Measurements from ENCODE around the gene CLEC1A.
"Not testable (repeated sequence)": the region's sequence is repeated elsewhere in the genome, so short reads cannot be mapped to it uniquely, and the experiment has no call there.

The CLEC1A gene

GRCh38 chr12:10042167-10042566, 56.6 kb downstream of the CLEC1A start:
- DNase-seq, result no peak

DNA sequence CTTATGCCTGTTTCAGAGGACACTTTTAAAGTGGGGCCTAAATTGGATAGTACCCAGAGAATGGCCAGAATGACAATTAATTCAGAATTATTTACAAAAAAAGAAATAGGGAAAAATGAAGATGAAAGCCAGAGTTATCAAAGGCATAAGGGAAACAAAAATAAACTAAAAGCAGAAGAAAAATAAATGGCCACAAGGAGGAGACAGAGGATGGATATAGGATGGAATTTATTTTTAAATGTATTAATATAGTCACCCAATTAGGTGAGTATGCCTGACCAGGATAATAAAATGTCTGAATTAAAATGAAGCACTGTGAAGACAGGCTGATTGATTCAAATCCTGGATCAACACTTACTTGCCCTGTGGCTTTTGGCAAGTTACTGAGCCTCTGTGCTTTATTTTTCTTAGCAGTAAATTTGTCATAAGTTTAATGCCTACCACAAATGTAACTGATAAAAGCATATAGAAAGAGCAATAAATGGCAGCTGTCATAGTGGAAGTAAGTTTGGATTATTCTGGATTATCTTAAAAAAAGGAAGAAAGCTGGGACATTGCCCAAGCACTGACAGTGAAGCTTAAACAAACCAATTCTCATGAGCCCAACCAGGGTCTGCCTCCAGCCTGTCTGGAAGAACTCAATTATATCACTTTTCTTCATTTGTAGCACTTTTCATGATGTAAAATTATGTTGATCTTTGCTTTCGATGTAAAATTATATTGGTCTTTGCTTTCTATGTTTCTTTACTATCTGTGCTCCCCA, 64.8 kb downstream of the CLEC1A start:
- peak; percentile 6 for DNase-seq

DNA sequence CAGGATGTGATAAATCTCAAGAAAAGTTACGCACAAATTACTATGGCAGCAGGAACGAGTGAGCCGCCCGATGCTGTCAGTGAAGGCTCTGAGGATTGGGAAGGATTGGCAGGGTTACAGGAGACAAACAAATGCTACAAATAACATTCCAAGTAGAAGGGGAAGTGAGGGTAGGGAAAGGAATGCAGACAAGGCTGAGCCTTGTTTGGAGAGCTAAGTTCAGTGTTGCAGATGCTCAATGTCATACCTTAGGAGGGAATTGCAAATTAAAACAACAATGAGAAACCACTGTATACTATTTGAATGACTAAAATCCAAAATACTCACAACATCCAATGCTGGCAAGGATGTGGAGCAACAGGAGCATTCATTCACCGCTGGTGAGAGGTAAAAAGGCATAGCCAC, 67.0 kb downstream of the CLEC1A start:
- peak; percentile 78 for DNase-seq

GRCh38 chr12:10031321-10031720, 67.5 kb downstream of the CLEC1A start:
- DNase-seq, result no peak

- no peak for DNase-seq
These were observed 68.3 kb downstream of the CLEC1A start, which contains the start of gene CLEC9A for GRCh38 chr12:10030446-10030845. TSS of gene CLEC9A (plus strand) at chr12:10030682. CDS start at chr12:10052688, 22,006 bp downstream.

DNA sequence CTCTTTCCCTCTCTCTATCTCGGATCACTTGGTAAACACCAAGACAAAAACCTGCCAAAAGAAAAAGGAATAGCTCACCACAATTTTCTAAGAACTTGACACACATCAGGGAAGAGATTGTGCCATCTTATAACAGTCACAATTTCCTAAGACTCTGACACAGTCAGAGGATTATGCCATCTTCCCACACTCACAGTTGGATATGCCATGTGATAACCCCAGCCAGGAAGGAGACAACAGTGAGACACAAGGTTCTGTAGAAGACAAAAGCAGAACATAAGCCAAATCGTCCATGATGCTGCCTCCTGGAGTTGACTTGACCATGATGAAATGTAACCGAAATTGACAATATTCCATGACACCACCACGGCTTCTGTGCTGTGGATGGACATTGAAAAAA, 71.1 kb downstream of the CLEC1A start:
- peak; percentile 9 for DNase-seq

GRCh38 chr12:10027311-10027710, 71.5 kb downstream of the CLEC1A start:
- DNase-seq, result peak; percentile 7

DNA sequence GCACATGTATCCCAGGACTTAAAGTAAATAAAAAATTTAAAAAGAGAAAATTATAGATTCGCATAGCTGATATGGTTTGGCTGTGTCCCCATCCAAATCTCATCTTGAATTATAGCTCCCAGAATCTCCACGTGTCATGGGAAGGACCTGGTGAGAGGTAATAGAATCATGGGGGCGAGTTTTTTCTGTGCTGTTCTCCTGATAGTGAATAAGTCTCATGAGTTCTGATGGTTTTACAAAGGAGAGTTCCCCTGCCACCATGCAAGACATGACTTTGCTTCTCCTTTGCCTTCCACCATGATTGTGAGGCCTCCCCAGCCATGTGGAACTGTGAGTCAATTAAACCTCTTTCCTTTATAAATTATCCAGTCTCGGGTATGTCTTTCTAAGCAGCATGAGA, 72.1 kb downstream of the CLEC1A start:
- DNase-seq, result not testable (repeated sequence)

DNA sequence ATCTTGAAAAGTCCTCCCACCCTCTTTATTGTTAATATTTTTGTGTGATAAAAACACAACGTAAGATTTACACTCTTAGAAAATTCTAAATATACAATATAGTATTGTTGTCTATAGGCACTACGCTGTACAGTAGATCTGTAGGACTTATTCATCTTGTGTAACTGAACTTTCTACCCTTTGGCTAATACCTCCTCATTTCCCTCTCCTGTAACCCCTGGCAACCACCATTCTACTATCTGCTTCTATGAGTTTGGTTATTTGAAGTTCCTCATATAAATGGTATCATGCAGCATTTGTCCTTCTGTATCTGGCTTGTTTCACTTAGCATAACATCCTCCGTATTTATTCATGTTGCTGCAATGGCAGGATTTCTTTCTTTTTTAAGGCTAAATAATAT, 73.5 kb downstream of the CLEC1A start:
- no peak for DNase-seq

DNA sequence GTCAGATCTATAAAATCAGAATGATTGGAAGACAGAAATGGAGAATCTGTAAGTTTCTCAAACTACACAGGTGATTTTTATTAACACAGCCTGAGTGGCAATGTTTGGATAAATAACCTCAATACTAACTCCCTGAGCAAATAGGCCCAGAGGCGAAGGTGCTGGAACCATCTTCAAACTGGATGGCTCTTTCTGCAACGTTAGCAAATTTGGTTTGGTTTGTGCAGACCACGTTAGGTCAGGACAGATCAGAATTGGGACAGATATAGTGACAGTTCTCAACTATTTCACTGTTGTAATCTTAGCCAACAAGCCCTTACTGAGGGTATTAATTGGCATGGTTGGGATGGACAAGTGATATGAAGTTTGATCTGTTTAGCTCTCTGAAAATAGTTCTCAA, 77.4 kb downstream of the CLEC1A start:
- DNase-seq, result no peak
